ENCODE data around the gene TPST2.

TPST2 gene

DNA sequence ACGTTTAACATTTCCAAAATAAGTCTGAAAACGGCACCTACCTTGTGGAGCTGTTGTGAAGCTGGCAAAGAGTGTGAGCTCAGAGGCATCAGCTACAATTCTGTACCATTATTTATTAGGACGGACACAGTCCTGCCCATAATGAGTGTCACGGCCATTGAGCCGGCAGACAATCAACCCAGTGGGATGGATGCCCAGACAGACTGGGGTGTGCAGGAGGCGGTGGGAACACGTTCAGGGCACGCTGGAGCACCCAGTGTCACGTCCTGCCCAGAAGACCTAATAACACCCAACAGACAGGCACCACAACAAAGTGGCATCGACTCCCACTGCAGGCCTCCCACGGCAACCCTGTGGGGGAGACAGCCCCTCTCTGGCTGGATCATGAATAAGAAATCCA, 34.5 kb downstream of the TPST2 start:
- no peak for DNase-seq (ENCODE audit: low read depth)

DNA sequence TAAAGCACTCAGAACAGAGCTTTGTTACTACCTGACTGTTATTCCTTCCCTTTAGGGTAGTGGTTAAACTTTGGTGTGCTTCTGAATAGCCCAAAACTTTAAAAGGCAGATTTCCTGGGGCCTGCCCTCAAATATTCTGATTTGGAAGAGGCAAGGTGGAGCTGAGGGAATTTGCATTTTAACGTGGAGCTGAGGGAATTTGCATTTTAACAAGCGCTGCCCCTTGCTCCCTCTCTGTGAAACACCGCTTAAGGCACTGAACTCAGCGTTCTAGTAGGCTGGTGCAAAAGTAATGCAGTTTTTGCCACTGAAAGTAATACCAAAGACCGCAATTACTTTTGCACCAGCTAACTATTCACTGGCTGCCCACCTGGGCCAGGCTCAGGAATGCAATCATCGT, 35.0 kb downstream of the TPST2 start:
- DNase-seq (ENCODE audit: low read depth): no peak

DNA sequence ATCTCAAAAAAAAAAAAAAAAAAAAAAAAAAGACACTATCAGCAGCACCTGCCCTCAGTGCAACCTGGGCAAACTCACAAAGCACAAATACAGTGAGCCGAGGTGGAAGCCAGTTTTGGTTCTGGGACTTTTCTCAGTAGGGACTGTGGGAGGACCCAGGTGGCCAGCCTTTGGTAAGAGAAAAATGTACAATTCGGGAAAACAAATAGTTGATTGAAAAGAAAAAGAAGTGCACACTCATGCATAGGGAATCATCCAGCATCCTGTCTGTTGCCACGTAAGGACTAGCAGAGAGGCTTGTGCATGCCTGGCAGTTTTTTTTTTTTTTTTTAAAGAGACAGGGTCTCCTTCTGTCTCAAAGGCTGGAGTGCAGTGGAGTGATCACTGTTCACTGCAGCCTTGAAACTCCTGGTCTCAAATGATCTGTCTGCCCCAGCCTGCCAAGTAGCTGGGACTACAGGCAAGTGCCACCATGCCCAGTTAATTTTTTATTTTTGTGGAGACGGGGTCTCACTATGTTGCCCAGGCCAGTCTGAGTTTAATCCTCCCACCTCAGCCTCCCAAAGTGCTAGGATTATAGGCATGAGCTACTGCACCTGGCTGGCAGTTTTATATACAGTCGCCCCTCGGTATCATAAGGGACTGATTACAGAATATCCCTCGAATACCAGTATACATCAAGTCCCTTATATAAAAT, 36.7 kb downstream of the TPST2 start:
- DNase-seq (ENCODE audit: low read depth): no peak

DNA sequence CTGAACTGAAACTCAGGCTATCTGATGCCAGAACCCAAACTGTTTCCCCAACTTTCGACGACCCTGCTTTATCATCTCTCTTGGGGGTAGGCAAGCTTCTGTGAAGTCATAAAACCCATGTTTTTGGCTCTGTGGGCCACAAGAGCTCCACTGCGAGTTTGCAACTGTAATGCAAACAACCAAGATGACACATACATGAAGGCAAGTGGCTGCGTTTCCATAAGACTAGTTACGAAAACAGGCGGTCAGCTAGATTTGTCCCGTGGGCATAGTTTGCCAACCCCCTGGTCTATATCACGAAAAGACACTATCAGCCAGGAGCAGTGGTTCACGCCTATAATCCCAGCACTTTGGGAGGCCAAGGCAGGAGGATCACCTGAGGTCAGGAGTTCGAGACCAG, 37.5 kb downstream of the TPST2 start:
- DNase-seq (ENCODE audit: low read depth): no peak

- no peak for DNase-seq (ENCODE audit: low read depth)
These were observed 38.4 kb downstream of the TPST2 start for GRCh38 chr22:26551568-26551967.

DNA sequence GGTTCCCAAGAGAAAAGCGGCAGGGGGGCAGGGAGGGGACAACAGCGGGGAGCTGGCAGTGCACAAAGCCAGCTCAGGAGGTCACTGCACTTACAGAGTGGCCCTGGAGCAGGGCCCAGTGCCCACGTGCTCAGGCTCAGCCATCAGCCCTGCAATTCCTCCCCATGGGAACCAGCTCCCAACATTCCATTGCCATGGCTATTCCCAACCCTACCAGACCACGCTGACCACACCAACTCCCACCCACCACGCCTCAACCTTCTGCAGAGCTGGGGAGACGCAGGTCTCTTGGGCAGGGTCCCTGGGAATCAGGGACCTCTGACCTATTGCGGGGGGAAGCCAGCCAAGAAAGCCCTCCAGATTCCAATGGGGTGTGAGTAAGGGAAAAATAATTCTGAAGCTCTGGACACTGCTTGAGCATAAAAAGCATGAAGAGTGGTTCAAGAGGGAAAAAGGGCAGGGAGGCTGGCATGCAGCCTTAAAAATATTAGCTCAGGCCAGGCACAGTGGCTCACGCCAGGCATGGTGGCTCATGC, 39.4 kb downstream of the TPST2 start:
- DNase-seq (ENCODE audit: low read depth): no peak

DNA sequence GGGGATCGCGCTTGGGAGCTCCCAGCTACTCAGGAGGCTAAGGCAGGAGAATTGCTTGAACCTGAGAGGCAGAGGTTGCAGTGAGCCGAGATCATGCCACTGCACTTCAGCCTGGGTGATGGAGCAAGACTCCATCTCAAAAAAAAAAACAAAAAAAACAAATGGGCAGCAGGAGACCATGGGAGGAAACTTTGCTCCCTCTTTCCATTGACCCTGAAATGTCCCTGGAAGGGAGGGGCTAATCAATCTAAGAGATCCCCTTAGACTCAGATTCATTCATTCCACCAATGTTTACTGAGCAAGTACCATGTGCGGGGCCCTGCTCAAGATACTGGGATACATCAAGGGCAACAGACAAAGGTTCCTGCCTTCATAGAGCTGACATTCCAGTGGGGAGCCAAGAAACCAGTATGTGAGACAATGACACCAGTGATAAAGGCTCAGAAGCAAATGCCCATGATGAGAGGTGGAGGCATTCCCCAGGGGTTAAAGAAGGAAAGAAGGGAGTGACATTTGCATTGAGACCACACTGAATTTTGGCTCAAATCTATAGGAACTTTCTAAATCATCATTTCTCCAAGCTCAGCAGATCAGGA, 39.9 kb downstream of the TPST2 start:
- no peak for DNase-seq (ENCODE audit: low read depth)

DNA sequence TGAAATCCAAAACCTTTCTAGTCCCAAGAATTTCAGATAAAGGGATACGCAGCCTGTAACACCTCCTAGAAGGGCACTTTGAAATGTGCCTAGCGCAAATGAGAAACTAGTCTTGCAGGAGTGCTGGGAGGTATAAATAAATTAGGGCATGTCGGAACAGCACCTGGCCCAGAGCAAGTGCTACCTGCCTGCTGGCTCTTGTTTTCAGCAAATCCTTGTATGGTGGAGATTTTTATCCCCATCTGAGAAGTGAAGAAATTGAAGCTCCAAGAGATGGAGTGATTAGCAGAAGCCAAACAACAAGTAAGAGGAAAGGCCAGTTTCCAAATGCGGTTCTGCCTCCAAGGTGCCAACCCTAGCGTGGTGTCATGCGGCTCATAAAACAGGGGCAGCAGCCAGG, 40.9 kb downstream of the TPST2 start:
- no peak for DNase-seq (ENCODE audit: low read depth)

DNA sequence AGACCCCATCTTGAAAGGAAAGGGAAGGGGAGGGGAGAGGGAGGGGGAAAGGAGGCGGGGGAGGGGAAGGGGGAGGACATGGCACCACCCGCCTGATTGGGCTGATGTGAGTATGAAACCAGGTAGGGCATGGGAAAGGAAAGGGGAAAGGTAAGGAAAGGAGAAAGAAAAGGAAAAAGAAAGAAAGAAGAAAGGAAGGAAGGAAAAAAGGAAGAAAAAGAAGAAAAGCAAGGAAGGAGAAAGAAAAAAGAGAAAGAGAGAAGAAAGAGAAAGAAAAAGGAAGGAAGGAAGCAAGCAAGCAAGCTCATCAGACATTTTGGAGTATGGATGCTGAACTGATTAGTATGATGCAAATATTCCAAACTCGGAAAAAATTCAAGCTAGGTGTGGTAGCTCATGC, 41.6 kb downstream of the TPST2 start:
- no peak for DNase-seq (ENCODE audit: low read depth)

DNA sequence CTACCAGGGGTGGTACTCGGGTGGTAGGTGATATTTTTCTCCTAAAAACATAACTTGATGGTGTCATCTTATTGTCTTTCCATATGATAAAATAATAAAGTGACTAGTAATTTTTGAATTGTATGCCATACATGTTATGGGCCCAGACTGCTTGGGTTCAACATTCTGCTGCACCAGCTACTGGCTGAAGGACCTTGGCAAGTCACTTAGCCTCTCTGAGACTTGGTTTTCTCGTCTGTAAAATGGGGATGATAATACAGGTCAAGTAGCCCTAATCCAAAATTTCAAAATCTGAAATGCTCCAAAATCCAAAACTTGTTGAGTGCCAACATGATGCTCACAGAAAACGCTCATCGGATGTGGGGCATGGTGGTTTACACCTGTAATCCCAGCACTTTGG, 42.1 kb downstream of the TPST2 start:
- DNase-seq (ENCODE audit: low read depth): no peak

GRCh38 chr22:26547426-26547825, 42.5 kb downstream of the TPST2 start:
- no peak for DNase-seq (ENCODE audit: low read depth)

- no peak for DNase-seq (ENCODE audit: low read depth)
These were observed 43.6 kb downstream of the TPST2 start for GRCh38 chr22:26546282-26546681.

DNA sequence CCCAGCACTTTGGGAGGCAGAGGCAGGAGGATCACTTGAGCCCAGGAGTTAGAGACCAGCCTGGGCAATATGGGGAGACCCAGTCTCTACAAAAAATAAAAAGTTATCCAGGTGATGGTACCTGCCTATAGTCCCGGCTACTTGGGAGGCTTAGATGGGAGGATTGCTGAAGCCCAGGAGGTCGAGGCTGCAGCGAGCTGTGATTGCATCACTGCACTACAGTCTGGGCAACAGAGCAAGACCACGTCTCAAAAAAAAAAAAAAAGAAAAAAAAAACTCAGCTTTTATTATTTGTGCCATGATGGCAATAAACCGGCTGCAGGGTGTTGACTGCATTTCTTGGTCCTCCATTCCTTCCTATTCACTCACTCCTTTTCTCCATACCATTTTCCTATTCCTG, 44.1 kb downstream of the TPST2 start:
- no peak for DNase-seq (ENCODE audit: low read depth)

- DNase-seq (ENCODE audit: low read depth): no peak
These were observed 44.5 kb downstream of the TPST2 start for GRCh38 chr22:26545385-26545784.

DNA sequence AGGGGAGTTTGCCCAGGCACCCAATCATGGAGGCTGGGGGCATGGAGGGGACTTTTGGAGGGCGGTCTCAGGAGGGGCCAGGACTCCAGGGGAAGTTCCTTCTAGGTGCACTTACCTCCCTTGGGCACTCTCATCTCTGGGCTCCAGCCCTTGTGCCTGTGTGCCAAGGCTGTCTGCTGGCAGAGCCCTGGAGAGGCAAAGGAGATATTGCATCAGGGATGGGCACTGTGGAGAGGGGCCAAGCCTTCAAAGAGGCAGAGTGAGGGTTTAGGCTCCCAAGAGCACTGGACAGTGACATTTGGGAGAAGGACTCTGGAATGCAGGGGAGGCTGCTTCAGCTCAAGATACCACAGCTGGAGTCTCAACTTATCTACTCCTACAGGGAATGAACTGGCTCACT, 45.4 kb downstream of the TPST2 start:
- no peak for DNase-seq (ENCODE audit: low read depth)

- DNase-seq (ENCODE audit: low read depth): no peak
These were observed 47.1 kb downstream of the TPST2 start for GRCh38 chr22:26542831-26543230.

DNA sequence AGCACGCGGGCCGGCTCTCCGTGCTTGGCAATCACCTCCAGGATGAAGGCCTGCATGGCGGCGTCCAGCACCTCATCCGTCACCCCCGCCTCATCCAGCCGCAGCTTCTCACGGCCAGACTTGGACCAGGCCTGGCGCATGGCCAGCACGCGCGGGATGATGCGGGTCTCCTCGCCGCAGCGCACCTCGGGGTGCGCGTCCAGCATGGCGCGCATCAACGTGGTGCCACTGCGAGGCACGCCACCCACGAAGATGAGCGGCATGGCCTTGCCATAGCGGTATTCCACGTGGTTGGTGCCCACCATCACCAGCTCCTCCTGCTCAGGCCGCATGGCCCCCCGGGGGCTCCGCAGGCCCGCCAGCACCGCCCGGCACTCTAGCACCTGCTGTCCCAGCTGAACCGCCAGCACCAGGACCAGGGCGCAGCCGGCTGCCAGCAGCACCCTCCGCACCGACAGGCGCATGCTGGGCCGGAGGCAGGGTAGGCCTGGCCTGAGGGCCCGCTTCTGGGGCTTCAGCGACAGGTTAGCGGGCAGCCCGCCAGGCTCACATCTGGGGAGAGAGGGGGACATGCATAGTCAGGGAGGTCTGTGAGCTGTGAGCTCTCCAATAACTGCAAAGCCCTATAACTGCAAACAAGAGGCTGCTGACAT, 48.6 kb downstream of the TPST2 start:
- no peak for DNase-seq (ENCODE audit: low read depth)

DNA sequence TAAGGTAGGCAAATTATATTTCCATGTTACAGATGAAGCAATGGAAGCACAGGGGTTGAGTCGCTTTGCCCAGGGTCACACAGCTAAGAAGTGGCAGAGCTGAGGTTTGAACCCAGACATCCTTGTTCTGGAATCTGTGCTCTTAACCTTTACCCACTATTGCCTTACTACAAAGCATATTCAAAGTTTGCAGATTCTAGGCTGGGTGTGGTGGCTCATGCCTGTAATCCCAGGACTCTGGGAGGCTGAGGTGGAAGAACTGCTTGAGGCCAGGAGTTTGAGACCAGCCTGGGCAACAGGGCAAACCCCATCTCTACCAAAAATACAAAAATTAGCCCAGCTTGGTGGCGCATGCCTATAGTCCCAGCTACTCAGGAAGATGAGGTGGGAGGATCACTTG, 49.8 kb downstream of the TPST2 start:
- DNase-seq (ENCODE audit: low read depth): no peak

DNA sequence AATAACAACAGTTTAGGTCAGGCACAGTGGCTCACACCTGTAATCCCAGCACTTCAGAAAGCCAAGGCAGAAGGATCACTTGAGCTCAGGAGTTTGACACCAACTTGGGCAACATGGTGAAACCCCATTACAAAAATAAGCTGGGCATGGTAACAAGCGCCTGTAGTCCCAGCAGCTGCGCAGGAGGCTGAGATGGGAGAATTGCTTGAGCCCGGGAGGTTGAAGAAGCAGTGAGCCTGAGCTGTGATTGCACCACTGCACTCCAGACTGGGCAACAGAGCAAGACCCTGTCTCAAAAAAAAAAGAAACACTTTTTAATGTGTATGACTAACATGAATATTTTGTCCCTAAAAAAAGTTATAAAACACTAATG, 53.2 kb downstream of the TPST2 start:
- no peak for DNase-seq (ENCODE audit: low read depth)

DNA sequence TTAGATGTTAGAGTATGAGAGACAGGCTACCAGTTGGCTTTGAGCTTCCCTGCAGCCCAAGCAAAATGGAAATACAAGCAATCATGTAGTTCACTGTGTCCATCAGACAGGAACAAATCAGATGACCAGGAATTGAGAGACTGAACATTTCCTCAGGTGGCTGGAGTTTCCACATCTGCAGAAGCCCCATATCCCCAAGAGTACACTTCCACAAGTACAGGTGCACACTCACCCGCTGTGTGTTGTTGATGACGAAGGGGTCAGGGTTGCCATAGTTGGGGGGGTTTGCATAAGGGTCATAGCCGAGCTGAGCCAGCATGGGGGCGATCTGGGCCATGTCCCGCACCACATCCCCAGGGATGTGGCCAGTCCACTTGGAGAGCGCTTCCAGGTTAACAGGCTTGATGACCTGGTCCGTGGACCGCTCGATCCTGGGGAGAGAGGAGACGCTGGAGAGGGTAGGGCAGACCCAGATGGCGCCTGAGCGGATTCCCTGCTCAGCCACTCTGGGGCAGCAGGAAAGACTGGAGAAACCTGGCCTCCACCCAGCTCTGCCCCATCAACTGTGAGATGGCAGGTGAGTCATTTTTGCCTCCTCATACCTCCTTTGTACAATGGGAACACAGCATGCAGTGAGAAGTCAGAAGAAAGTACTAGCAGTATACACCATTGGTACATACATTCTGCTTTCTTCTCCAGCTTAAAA, 53.7 kb downstream of the TPST2 start:
- DNase-seq (ENCODE audit: low read depth): no peak

DNA sequence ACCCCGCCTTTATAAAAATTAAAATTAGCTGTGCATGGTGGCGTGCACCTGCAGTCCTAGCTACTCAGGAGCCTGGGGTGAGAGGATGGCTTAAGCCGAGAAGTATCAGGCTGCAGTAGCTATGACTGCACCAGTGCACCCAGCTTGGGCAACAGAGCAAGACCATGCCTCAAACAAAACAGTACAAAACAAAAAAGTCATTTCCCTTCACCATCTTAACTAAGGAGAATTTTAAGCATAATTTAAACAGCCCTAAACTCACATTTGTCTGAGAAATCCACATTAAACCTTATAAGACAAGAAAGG, 54.4 kb downstream of the TPST2 start:
- DNase-seq (ENCODE audit: low read depth): no peak

DNA sequence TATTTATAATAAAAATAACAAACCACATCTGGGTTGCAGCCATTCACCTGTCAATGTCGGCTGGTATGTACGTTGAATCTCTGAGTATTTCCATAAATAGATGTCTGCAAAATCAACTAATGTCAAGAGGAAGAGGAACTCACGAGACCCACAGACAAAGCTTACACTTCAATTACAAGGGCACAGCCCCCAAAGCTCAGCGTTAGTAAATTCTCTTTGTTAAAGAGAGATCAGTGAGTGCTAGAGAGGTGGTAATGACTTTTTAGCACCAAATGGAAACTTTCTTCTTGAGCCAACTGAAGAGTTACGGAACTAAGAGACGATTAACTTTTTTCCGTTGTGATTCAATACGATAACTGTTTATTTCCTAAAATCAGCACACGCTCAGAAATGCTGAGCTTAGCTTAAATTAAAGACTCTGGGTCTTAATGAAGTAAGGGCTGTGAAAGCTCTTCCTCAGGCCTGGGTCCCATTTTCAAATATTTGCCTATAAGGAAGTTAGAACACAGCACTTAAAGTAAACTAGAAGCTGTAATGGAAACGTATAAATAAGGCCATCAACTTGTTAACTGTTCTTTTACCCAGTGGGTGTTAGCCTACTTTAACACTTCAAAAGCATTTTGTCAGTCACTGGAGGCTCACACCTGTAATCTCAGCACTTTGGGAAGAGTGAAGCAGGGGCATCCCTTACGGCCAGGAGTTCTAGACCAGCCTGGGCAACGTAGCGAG, 54.9 kb downstream of the TPST2 start:
- no peak for DNase-seq (ENCODE audit: low read depth)
